Measurements from ENCODE around the gene TOR4A.

Gene TOR4A

DNA sequence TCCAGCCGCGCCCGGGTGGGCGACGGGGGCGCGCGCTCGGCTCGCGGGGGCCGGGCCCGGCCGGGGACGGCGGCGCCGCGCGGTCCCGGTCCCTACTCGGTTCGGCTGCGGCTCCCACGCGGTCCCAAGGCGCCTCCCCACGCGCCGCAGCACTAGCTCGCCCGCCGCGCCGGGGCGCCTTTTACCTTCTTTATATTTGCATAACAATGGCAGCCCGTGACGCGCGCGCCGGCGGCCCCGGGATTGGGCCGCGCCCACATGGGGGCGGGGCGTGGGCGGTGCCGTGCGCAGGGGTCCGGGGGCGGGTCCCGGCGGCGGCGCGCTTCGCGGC lies 24.6 kb downstream of the TOR4A start, which contains the start of gene NRARP:
Gene NRARP, minus strand, starts transcription at position 154 of the 331 bp plus-strand sequence. CDS start 343 bp downstream, outside the sequence.
- Histone ChIP-seq H3K9me3 (ENCODE audit: insufficient read depth, low read length, severe bottlenecking) (no peaks in the 10 kb centered on the region), H3K79me2 (ENCODE audit: insufficient read depth, low read length) (no peaks in the 10 kb centered on the region), H3K36me3 (ENCODE audit: insufficient read depth, low read length) (no peaks in the 10 kb centered on the region), H4K20me1 (ENCODE audit: insufficient read depth, low read length) (no peaks in the 10 kb centered on the region), H3K4me2 (ENCODE audit: insufficient read depth, low read length) (no peak within 1 kb of the TSS), H3K4me3 (ENCODE audit: low read depth in 1 of 2, low read length in 2 of 2) (no peak within 1 kb of the TSS), H3K9ac (ENCODE audit: low read depth, low read length) (no peak within 1 kb of the TSS), H2AFZ (ENCODE audit: low read depth, low read length) (no peak within 1 kb of the TSS), H3K4me1 (ENCODE audit: insufficient read depth, low read length) (no peaks in the 10 kb centered on the region), H3K27me3 (ENCODE audit: insufficient read depth, low read length, poor library complexity) (no peaks in the 10 kb centered on the region), H3K27ac (ENCODE audit: low read length) (no peak within 1 kb of the TSS)
- TF ChIP-seq, protein P1, sequence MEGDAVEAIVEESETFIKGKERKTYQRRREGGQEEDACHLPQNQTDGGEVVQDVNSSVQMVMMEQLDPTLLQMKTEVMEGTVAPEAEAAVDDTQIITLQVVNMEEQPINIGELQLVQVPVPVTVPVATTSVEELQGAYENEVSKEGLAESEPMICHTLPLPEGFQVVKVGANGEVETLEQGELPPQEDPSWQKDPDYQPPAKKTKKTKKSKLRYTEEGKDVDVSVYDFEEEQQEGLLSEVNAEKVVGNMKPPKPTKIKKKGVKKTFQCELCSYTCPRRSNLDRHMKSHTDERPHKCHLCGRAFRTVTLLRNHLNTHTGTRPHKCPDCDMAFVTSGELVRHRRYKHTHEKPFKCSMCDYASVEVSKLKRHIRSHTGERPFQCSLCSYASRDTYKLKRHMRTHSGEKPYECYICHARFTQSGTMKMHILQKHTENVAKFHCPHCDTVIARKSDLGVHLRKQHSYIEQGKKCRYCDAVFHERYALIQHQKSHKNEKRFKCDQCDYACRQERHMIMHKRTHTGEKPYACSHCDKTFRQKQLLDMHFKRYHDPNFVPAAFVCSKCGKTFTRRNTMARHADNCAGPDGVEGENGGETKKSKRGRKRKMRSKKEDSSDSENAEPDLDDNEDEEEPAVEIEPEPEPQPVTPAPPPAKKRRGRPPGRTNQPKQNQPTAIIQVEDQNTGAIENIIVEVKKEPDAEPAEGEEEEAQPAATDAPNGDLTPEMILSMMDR (IDR thresholded peaks at IDR 0.05; ENCODE audit: borderline replicate concordance, extremely low read depth, low read length, poor library complexity, severe bottlenecking): no peak
- TF ChIP-seq EZH2 (IDR thresholded peaks at IDR 0.05; ENCODE audit: borderline replicate concordance, low read depth, low read length, severe bottlenecking): no peak
- no peak for DNase-seq
- ATAC-seq (ENCODE audit: insufficient read depth, low read depth): no peak

DNA sequence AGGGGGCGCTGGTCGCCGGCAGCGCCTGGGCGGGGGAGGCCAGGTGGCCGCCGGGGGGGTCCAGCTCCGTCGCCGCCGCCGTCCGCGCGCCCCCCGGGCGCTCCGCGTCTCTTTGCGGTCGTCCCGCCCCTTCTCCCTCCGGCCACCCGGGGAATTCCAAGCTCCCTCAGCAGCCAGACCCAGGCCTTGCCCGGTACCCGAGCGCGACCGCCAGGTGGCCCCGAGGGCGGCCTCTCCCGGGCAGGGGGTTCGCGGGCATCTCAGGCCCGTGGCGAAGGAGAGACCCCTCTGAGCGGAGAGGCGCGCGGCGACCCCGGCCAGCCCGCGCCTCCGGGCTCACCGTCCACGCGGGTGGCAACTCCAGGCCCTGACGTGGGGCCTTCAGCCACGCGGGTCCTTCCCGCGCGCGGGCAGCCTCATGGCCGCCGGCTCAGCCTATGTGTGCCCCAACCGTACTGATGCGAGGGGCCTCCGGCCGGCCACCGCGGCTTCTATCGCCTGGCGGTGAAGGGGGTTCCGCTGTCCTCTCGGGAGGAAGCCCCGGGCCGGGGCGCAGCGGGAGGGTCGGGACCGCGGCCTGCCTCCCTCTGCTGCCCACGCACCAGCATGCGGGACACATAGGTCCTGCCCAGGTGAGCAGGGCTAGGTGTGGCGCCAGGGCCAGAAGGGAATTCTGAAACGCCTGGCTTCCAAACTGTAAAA lies 25.1 kb downstream of the TOR4A start:
- no peaks in the 10 kb centered on the region for H3K4me1 ChIP-seq (ENCODE audit: insufficient read depth, low read length)
- H4K20me1 ChIP-seq (ENCODE audit: insufficient read depth, low read length): no peaks in the 10 kb centered on the region
- no peaks in the 10 kb centered on the region for H3K36me3 ChIP-seq (ENCODE audit: insufficient read depth, low read length)
- H3K9ac ChIP-seq (ENCODE audit: low read depth, low read length): no peak overlapping the region
- H2AFZ ChIP-seq (ENCODE audit: low read depth, low read length): no peak overlapping the region
- H3K27me3 ChIP-seq (ENCODE audit: insufficient read depth, low read length, poor library complexity): no peaks in the 10 kb centered on the region
- H3K79me2 ChIP-seq (ENCODE audit: insufficient read depth, low read length): no peaks in the 10 kb centered on the region
- H3K4me3 ChIP-seq (ENCODE audit: low read depth in 1 of 2, low read length in 2 of 2): no peak overlapping the region
- no peak overlapping the region for H3K4me2 ChIP-seq (ENCODE audit: insufficient read depth, low read length)
- TF ChIP-seq, protein P1 (IDR thresholded peaks at IDR 0.05; ENCODE audit: borderline replicate concordance, extremely low read depth, low read length, poor library complexity, severe bottlenecking): no peak
- TF ChIP-seq EZH2 (IDR thresholded peaks at IDR 0.05; ENCODE audit: borderline replicate concordance, low read depth, low read length, severe bottlenecking): no peak
- ATAC-seq (ENCODE audit: insufficient read depth, low read depth): no peak
- H3K27ac ChIP-seq (ENCODE audit: low read length): no peak overlapping the region
- H3K9me3 ChIP-seq (ENCODE audit: insufficient read depth, low read length, severe bottlenecking): no peaks in the 10 kb centered on the region
- no peak for DNase-seq

DNA sequence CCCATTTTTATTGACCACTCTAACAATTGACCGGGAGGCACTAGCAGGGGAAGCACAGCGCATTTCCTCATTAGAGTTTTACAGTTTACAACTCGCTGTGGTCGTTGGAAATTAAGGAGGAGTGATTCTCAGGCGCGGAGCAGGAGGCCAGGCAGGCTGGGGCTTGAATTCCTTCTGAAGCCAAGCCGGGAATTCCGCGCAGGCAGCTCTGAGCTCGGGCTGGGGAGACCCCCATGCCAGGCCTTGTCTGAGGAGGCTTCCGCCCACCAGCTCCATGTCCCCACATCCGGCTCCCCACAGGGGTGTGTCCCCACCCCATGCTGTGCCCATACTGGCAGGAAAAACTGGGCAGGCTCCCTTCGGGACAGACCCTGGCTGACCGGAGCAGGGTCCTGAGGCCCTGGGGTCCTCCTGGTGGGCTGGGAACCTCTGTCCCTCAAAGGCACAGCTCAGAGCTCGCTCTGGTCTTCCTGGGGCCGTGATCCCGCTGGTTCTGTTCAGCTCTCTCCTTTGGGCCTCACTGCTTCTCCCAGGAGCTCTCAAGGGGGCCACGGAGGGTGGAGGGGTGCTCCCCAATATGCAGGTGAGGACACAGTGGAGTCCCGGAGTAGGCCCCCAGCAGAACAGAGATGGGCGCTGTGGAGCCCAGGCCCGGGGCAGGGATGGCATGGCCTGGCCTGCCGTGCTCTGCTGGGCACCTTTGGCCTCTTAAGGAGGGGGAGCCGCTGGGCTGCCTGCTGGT lies 25.8 kb downstream of the TOR4A start:
- Histone ChIP-seq H3K79me2 (ENCODE audit: insufficient read depth, low read length) (no peaks in the 10 kb centered on the region), H3K27me3 (ENCODE audit: insufficient read depth, low read length, poor library complexity) (no peaks in the 10 kb centered on the region), H3K27ac (ENCODE audit: low read length) (no peak overlapping the region), H3K4me2 (ENCODE audit: insufficient read depth, low read length) (no peak overlapping the region), H3K4me3 (ENCODE audit: low read depth in 1 of 2, low read length in 2 of 2) (no peak overlapping the region), H2AFZ (ENCODE audit: low read depth, low read length) (no peak overlapping the region), H3K36me3 (ENCODE audit: insufficient read depth, low read length) (no peaks in the 10 kb centered on the region), H4K20me1 (ENCODE audit: insufficient read depth, low read length) (no peaks in the 10 kb centered on the region), H3K9ac (ENCODE audit: low read depth, low read length) (no peak overlapping the region), H3K9me3 (ENCODE audit: insufficient read depth, low read length, severe bottlenecking) (no peaks in the 10 kb centered on the region), H3K4me1 (ENCODE audit: insufficient read depth, low read length) (no peaks in the 10 kb centered on the region)
- ATAC-seq (ENCODE audit: insufficient read depth, low read depth): no peak
- DNase-seq: no peak
- no peak for TF ChIP-seq EZH2 (IDR thresholded peaks at IDR 0.05; ENCODE audit: borderline replicate concordance, low read depth, low read length, severe bottlenecking)
- TF ChIP-seq, protein P1 (IDR thresholded peaks at IDR 0.05; ENCODE audit: borderline replicate concordance, extremely low read depth, low read length, poor library complexity, severe bottlenecking): no peak
